ENCODE measurements around the gene CSRP2. TPM values are rescaled to one million over a fixed set of nuclear protein-coding genes. Genes with fewer than 3 reads are reported as not detected.

The CSRP2 gene
- total RNA-seq, 6 experiments from 2014 or later = 20.7 to 32.7 (median 29.5) TPM

- no peak for TF ChIP-seq CTCF (IDR thresholded peaks at IDR 0.05)
- Mint-ChIP-seq H3K4me3 (no peak overlapping the region), H3K27me3 (ENCODE audit: insufficient read depth) (no peaks in the 10 kb centered on the region), H3K27ac (no peak overlapping the region), H3K4me1 (ENCODE audit: low read depth) (peaks cover 19% of the 10 kb centered on the region), H3K9me3 (no peaks in the 10 kb centered on the region), H3K36me3 (ENCODE audit: low read depth) (peaks cover 11% of the 10 kb centered on the region)
- no peak for DNase-seq
Measured at GRCh38 chr12:76813972-76814371, 64.8 kb downstream of the CSRP2 start.

- Mint-ChIP-seq H3K27me3 (ENCODE audit: insufficient read depth) (no peaks in the 10 kb centered on the region), H3K4me1 (ENCODE audit: low read depth) (peaks cover 19% of the 10 kb centered on the region), H3K9me3 (no peaks in the 10 kb centered on the region), H3K4me3 (no peak overlapping the region), H3K36me3 (ENCODE audit: low read depth) (peaks cover 11% of the 10 kb centered on the region), H3K27ac (no peak overlapping the region)
- no peak for DNase-seq
- TF ChIP-seq CTCF (IDR thresholded peaks at IDR 0.05) = no peak
Measured at GRCh38 chr12:76813265-76813664, 65.6 kb downstream of the CSRP2 start.

GRCh38 chr12:76811976-76812375, 66.8 kb downstream of the CSRP2 start:
- H3K27me3 Mint-ChIP-seq (ENCODE audit: insufficient read depth) = no peaks in the 10 kb centered on the region
- H3K36me3 Mint-ChIP-seq (ENCODE audit: low read depth) = peaks cover 11% of the 10 kb centered on the region
- DNase-seq = no peak
- no peaks in the 10 kb centered on the region for H3K9me3 Mint-ChIP-seq
- peaks cover 19% of the 10 kb centered on the region for H3K4me1 Mint-ChIP-seq (ENCODE audit: low read depth)
- H3K4me3 Mint-ChIP-seq = no peak overlapping the region
- no peak for TF ChIP-seq CTCF (IDR thresholded peaks at IDR 0.05)
- no peak overlapping the region for H3K27ac Mint-ChIP-seq

- Mint-ChIP-seq H3K4me3 (no peak overlapping the region), H3K36me3 (ENCODE audit: low read depth) (peaks cover 11% of the 10 kb centered on the region), H3K27me3 (ENCODE audit: insufficient read depth) (no peaks in the 10 kb centered on the region), H3K4me1 (ENCODE audit: low read depth) (peaks cover 19% of the 10 kb centered on the region), H3K27ac (peak overlapping the region; percentile 45; the same call in 1 of the 2 replicates), H3K9me3 (no peaks in the 10 kb centered on the region)
- TF ChIP-seq CTCF (IDR thresholded peaks at IDR 0.05) = no peak
- no peak for DNase-seq
Measured at GRCh38 chr12:76810671-76811419, 68.0 kb downstream of the CSRP2 start.

Other genes with a start within 250 kb of the CSRP2 start
- 10 to 100 TPM; 16.0 to 23.6 (median 19.2) TPM for gene ZDHHC17, start 114.9 kb downstream of the CSRP2 start, total RNA-seq (2021; fragmentation: NEBNext Ultra II Directional; extraction: Animal tissue kit (Norgen Biotek cat#: 25700))
- gene E2F7, start 186.6 kb upstream of the CSRP2 start, total RNA-seq (2021; fragmentation: NEBNext Ultra II Directional; extraction: Animal tissue kit (Norgen Biotek cat#: 25700)) = 10 to 100 TPM in 5 of 6 experiments, 1 to 10 TPM in 1; 6.3 to 24.4 (median 18.0) TPM

Measured in HFFc6 (cell line).